MM.1S (cell line): Measurements from ENCODE around the gene ACKR4.

Source experiments
- DNase-seq: peaks from one replicate; pipeline ENCODE4 v3.0.0-alpha.2; 2015
- H2AFZ ChIP-seq: fragments of 300-600 bp; sonication (generic); 2 replicates; pipeline ENCODE4 v1.6.0; 2016; ENCODE audit warnings: antibody characterized with exemption, low read length
- H3F3A ChIP-seq: fragments of 300-600 bp; sonication (generic); 2 replicates; pipeline ENCODE4 v1.6.1; 2016; ENCODE audit warnings: mild to moderate bottlenecking, antibody characterized with exemption, low read length, moderate library complexity, mixed read lengths; ENCODE audit not compliant: insufficient read depth
- H3K27ac ChIP-seq: fragments of 300-600 bp; sonication (generic); 2 replicates; pipeline ENCODE4 v1.5.1; 2016; ENCODE audit warnings: mild to moderate bottlenecking, low read length
- H3K27me3 ChIP-seq: fragments of 300-600 bp; sonication (generic); replicated peaks from 2 replicates; pipeline ENCODE4 v1.6.0; 2016; ENCODE audit warnings: low read length; ENCODE audit not compliant: insufficient read depth
- H3K36me3 ChIP-seq: fragments of 300-600 bp; sonication (generic); replicated peaks from 2 replicates; pipeline ENCODE4 v1.6.1; 2016; ENCODE audit warnings: mild to moderate bottlenecking, low read length, mixed read lengths; ENCODE audit not compliant: insufficient read depth
- H3K4me1 ChIP-seq: fragments of 300-600 bp; sonication (generic); 2 replicates; pipeline ENCODE4 v1.6.1; 2016; ENCODE audit warnings: low read length, mixed read lengths
- H3K4me2 ChIP-seq: fragments of 300-600 bp; sonication (generic); 2 replicates; pipeline ENCODE4 v1.6.0; 2016; ENCODE audit warnings: low read depth, low read length
- H3K4me3 ChIP-seq: fragments of 300-600 bp; sonication (generic); 2 replicates; pipeline ENCODE4 v1.5.1; 2016; ENCODE audit warnings: low read length, mixed read lengths
- H3K79me2 ChIP-seq: fragments of 300-600 bp; sonication (generic); 2 replicates; pipeline ENCODE4 v1.6.1; 2016; ENCODE audit warnings: mixed run types, low read length, mixed read lengths
- H3K9ac ChIP-seq: fragments of 300-600 bp; sonication (generic); 2 replicates; pipeline ENCODE4 v1.6.1; 2016; ENCODE audit warnings: low read length, mixed read lengths
- H3K9me2 ChIP-seq: fragments of 300-600 bp; sonication (generic); replicated peaks from 2 replicates; pipeline ENCODE4 v1.6.1; 2016; ENCODE audit warnings: mild to moderate bottlenecking, low read length, mixed read lengths; ENCODE audit not compliant: insufficient read depth
- H3K9me3 ChIP-seq: fragments of 300-600 bp; sonication (generic); replicated peaks from 2 replicates; pipeline ENCODE4 v1.6.1; 2016; ENCODE audit warnings: mild to moderate bottlenecking, low read length, mixed read lengths; ENCODE audit not compliant: insufficient read depth
- H4K20me1 ChIP-seq: fragments of 300-600 bp; sonication (generic); 2 replicates; pipeline ENCODE4 v1.6.1; 2016; ENCODE audit warnings: mild to moderate bottlenecking, low read length, moderate library complexity, mixed read lengths; ENCODE audit not compliant: insufficient read depth
- CTCF ChIP-seq: fragments of 300-600 bp; sonication (generic); IDR thresholded peaks from 2 replicates; pipeline ENCODE4 v1.5.1; 2016; ENCODE audit warnings: antibody characterized with exemption, low read length, mixed read lengths
- EZH2 ChIP-seq: fragments of 300-600 bp; sonication (generic); optimal IDR thresholded peaks from 2 replicates; pipeline ENCODE3; 2017; ENCODE audit warnings: low read depth, mild to moderate bottlenecking, antibody characterized with exemption, low read length, mixed read lengths
- EZH2phosphoT487 ChIP-seq: fragments of 300-600 bp; sonication (generic); IDR thresholded peaks from 2 replicates; pipeline ENCODE4 v1.6.1; 2018; ENCODE audit warnings: antibody characterized with exemption, low read length

The ACKR4 gene

GRCh38 chr3:132587401-132587800 lies 9.7 kb upstream of the ACKR4 start:
- H3F3A ChIP-seq, result no peaks in the 10 kb centered on the region
- H3K27ac ChIP-seq, result no peak overlapping the region
- H3K4me3 ChIP-seq, result no peak overlapping the region
- no peak overlapping the region for H3K9ac ChIP-seq
- TF ChIP-seq EZH2, result no peak
- TF ChIP-seq EZH2phosphoT487, result no peak
- TF ChIP-seq CTCF, result no peak
- no peaks in the 10 kb centered on the region for H3K79me2 ChIP-seq
- no peaks in the 10 kb centered on the region for H3K36me3 ChIP-seq
- H3K27me3 ChIP-seq, result no peaks in the 10 kb centered on the region
- no peaks in the 10 kb centered on the region for H4K20me1 ChIP-seq
- H3K4me2 ChIP-seq, result no peak overlapping the region
- H3K4me1 ChIP-seq, result no peaks in the 10 kb centered on the region
- H3K9me3 ChIP-seq, result no peaks in the 10 kb centered on the region
- H2AFZ ChIP-seq, result no peak overlapping the region
- H3K9me2 ChIP-seq, result no peaks in the 10 kb centered on the region
- DNase-seq, result no peak

GRCh38 chr3:132592216-132592615 lies 4.9 kb upstream of the ACKR4 start:
- TF ChIP-seq EZH2 (no peak), CTCF (no peak), EZH2phosphoT487 (no peak)
- no peak overlapping the region for H3K27ac ChIP-seq
- no peak for DNase-seq

GRCh38 chr3:132593241-132593946 lies 3.7 kb upstream of the ACKR4 start:
- H3K4me2 ChIP-seq, result no peak overlapping the region
- H3K79me2 ChIP-seq, result no peaks in the 10 kb centered on the region
- no peaks in the 10 kb centered on the region for H3K9me2 ChIP-seq
- H2AFZ ChIP-seq, result no peak overlapping the region
- no peaks in the 10 kb centered on the region for H4K20me1 ChIP-seq
- H3K27ac ChIP-seq, result no peak overlapping the region
- no peaks in the 10 kb centered on the region for H3K36me3 ChIP-seq
- H3K9ac ChIP-seq, result no peak overlapping the region
- H3K4me1 ChIP-seq, result no peaks in the 10 kb centered on the region
- no peak overlapping the region for H3K4me3 ChIP-seq
- DNase-seq, result no peak
- H3F3A ChIP-seq, result no peaks in the 10 kb centered on the region
- no peak for TF ChIP-seq EZH2
- TF ChIP-seq CTCF, result no peak
- TF ChIP-seq EZH2phosphoT487, result no peak
- no peaks in the 10 kb centered on the region for H3K27me3 ChIP-seq
- H3K9me3 ChIP-seq, result no peaks in the 10 kb centered on the region

More at GRCh38 chr3:132592216-132592615, 4.9 kb upstream of the ACKR4 start:
- H3K9ac ChIP-seq, result no peak overlapping the region
- H2AFZ ChIP-seq, result no peak overlapping the region
- no peaks in the 10 kb centered on the region for H3K36me3 ChIP-seq
- no peak overlapping the region for H3K4me3 ChIP-seq
- H3F3A ChIP-seq, result no peaks in the 10 kb centered on the region
- H4K20me1 ChIP-seq, result no peaks in the 10 kb centered on the region
- H3K27me3 ChIP-seq, result no peaks in the 10 kb centered on the region
- no peaks in the 10 kb centered on the region for H3K9me3 ChIP-seq
- H3K4me1 ChIP-seq, result no peaks in the 10 kb centered on the region
- no peaks in the 10 kb centered on the region for H3K79me2 ChIP-seq
- no peak overlapping the region for H3K4me2 ChIP-seq
- no peaks in the 10 kb centered on the region for H3K9me2 ChIP-seq
